ENCODE results near the gene PWWP2A. TPM values are rescaled to one million over a fixed set of nuclear protein-coding genes. Genes with fewer than 3 reads are reported as not detected.
"Not testable (repeated sequence)": the region's sequence is repeated elsewhere in the genome, so short reads cannot be mapped to it uniquely, and the experiment has no call there.

PWWP2A gene
- total and polyA plus RNA-seq, 12 donors = 7.0 to 32.9 (median 22.9) TPM

DNA sequence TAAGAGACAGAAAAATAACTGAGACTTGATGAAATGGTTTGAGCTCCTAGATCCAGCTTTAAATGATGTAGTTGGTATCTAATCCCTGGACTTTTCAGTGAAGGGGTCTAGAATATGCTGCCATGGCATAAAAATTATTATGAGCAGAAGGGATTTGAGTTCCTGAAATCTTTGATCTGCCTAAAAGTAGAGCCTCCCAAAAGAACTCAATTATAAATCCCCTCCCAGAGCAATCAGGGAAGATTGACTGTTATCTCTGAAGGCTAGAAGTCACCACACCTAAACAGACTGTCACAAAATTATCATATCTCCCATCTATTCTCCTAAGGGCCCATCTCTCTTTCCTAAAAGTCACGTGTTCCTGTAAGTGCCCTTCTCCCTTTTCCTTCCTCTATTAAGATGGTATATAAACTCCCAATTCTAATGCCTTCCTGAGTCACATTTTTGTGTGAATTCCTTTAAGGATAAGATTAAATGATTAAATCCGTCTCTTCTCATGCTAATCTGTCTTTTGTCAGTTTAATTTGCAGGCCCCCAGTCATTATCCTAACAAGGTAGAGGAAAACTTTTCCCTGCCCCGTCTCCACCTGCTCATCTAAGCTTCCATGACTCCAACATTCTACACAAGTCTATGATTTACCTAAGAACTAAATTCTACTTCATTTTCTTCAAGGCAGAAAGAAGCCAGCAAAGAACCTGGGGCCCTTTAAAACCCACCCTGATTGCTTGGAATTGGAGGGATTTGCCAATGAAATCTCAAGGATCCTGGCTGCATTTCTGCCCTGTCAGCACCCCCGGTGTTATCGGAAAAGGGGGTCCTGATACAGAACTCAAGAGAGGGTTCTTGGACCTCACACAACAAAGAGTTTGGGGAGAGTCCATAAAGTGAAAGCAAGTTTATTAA lies 47.1 kb upstream of the PWWP2A start:
- H3K4me1 ChIP-seq (replicated peaks in 1 of 2) = peaks cover 22 to 39% of the 10 kb centered on the region in 2 donors
- 72 to 76% (median 74%) methylated on average over 5 of the region's 5 CpGs for WGBS, 4 donors
- TF ChIP-seq POLR2A (IDR thresholded peaks at IDR 0.05) (no peak), CTCF (IDR thresholded peaks at IDR 0.05) (no peak)
- intact Hi-C loops (cut with DNase I) = no loop called here
- no peaks in the 10 kb centered on the region for H3K9me3 ChIP-seq (replicated peaks in 1 of 3)
- peak overlapping the region in 2 of 5 donors; percentile 89 to 93 for H3K27ac ChIP-seq
- no peak overlapping the region for H3K4me3 ChIP-seq
- H3K36me3 ChIP-seq (replicated peaks in 1 of 2) = no peaks in the 10 kb centered on the region
- no peaks in the 10 kb centered on the region for H3K27me3 ChIP-seq
- DNase-seq = no peak

DNA sequence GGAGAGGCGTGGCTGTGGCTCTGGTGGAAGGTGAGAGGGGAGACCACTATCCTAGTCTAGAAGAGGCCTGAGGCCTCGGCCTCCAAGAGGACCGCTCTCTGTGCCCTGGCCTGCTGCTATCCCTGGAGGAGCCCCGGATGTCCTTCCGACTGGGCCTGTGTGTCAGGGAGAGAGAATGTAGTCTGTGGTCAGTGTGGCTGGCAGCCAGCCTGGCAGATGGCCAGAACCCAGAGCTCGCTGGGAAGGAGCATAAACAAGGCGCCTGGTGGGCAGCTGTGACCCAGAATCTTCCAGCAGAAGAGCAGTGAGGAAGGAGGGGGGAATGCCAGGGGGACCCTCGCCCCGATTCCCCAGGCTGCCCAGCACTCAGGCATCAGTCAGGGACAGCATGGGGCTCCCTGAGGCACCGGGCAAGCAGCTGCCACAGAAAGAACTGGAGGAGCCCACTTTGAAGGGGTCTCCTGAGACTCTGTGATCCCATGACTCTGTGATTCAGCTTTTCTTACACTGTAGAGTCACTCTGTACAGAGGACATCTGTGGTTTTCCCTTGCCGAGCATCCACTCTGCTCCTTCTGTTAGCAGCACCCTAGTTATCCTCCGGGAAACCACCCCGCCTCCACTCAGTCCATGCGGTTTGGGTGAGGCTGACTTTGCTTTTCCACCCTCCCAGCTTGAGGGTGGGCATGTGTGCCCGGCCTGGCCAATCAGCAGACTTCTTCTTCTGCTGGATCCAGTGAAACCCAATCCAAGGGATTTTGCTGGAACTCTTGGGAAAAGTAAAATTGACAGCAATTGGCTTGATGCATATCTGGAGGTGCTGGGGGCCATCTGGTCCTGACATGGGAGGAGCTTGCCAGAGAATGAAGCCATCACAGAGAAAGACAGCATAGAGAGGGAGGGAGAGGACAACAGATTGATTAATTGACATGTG lies 46.2 kb upstream of the PWWP2A start:
- WGBS, 4 donors = 23 to 26% (median 25%) methylated on average over 15 of the region's 15 CpGs

GRCh38 chr5:160162910-160163309 lies 43.7 kb upstream of the PWWP2A start:
- intact Hi-C loops (cut with DNase I) = no loop called here
- H3K36me3 ChIP-seq (replicated peaks in 1 of 2) = no peaks in the 10 kb centered on the region
- DNase-seq = no peak
- no peak for TF ChIP-seq POLR2A (IDR thresholded peaks at IDR 0.05)
- no peak for TF ChIP-seq CTCF (IDR thresholded peaks at IDR 0.05)
- H3K27me3 ChIP-seq = no peaks in the 10 kb centered on the region
- no peaks in the 10 kb centered on the region for H3K9me3 ChIP-seq (replicated peaks in 1 of 3)
- H3K4me1 ChIP-seq (replicated peaks in 1 of 2) = peaks cover 15 to 31% of the 10 kb centered on the region in 2 donors
- no peak overlapping the region for H3K27ac ChIP-seq
- 92 to 98% (median 95%) methylated on average over 7 of the region's 7 CpGs for WGBS, 4 donors
- no peak overlapping the region for H3K4me3 ChIP-seq

More for the DNA sequence above, 46.2 kb upstream of the PWWP2A start:
- Histone ChIP-seq H3K9me3 (replicated peaks in 1 of 3) (no peaks in the 10 kb centered on the region), H3K27me3 (no peaks in the 10 kb centered on the region), H3K4me3 (no peak overlapping the region), H3K4me1 (replicated peaks in 1 of 2) (peaks cover 22 to 39% of the 10 kb centered on the region in 2 donors), H3K36me3 (replicated peaks in 1 of 2) (no peaks in the 10 kb centered on the region), H3K27ac (peak overlapping the region; percentile 11 to 93 (median 73))
- TF ChIP-seq POLR2A (IDR thresholded peaks at IDR 0.05) (no peak), CTCF (IDR thresholded peaks at IDR 0.05) (no peak)
- intact Hi-C loops (cut with DNase I) = no loop called here
- peak; percentile 79 to 97 (median 93) for DNase-seq

DNA sequence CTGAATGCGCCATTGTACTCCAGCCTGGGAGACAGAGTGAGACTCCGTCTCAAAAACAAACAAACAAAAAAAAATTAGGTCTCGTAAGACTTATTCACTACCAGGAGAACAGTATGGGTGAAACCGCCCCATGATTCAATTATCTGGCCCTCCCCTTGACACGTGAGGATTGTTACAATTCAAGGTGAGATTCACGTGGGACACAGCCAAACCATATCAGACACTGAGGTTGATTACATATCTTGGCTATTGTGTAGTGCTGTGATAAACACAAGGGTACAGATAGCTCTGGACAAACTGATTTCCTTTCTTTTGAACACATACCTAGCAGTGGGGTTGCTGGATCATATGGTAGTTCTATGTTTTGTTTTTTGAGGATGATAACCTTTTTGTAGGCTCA lies 42.4 kb upstream of the PWWP2A start:
- H3K9me3 ChIP-seq (replicated peaks in 1 of 3) = no peaks in the 10 kb centered on the region
- DNase-seq = no peak
- TF ChIP-seq POLR2A (IDR thresholded peaks at IDR 0.05) (no peak), CTCF (IDR thresholded peaks at IDR 0.05) (no peak)
- intact Hi-C loops (cut with DNase I) = no loop called here
- H3K4me3 ChIP-seq = no peak overlapping the region
- H3K27me3 ChIP-seq = no peaks in the 10 kb centered on the region
- H3K4me1 ChIP-seq (replicated peaks in 1 of 2) = peaks cover 15 to 22% of the 10 kb centered on the region in 2 donors
- 68 to 84% (median 80%) methylated on average over 6 of the region's 6 CpGs for WGBS, 4 donors
- no peaks in the 10 kb centered on the region for H3K36me3 ChIP-seq (replicated peaks in 1 of 2)
- no peak overlapping the region for H3K27ac ChIP-seq

- H3K4me3 ChIP-seq; H3K27me3 ChIP-seq; intact Hi-C loops (cut with DNase I); H3K27ac ChIP-seq; DNase-seq; H3K36me3 ChIP-seq (replicated peaks in 1 of 2); H3K9me3 ChIP-seq (replicated peaks in 1 of 3): not testable (repeated sequence)
- WGBS, 4 donors = 64 to 94% (median 87%) methylated on average over 3 of the region's 3 CpGs
- peaks cover 13 to 14% of the 10 kb centered on the region in 2 donors for H3K4me1 ChIP-seq (replicated peaks in 1 of 2)
Measured at GRCh38 chr5:160160875-160161274, 41.6 kb upstream of the PWWP2A start.

All from adrenal gland (tissue), 12 donors.